Activated CD4-positive, alpha-beta memory T cell treated with anti-CD3 and anti-CD28 coated beads, Interleukin-2, amount 10 ng/mL, durations not matched to agents 7 days and 5 days (primary cell): ENCODE measurements around the gene SYNGR3. TPM values are rescaled to one million over a fixed set of nuclear protein-coding genes. Genes with fewer than 3 reads are reported as not detected.
"Not testable (repeated sequence)": the region's sequence is repeated elsewhere in the genome, so short reads cannot be mapped to it uniquely, and the experiment has no call there.

Source experiments
- CTCF ChIA-PET: fragments of 350-600 bp; sonication (Branson Sonifier 250); formaldehyde crosslinking; loops from one replicate; lab custom pipeline; 2021; ENCODE audit warnings: antibody characterized with exemption, inconsistent platforms; lab: Charles Lee
- POLR2A ChIA-PET: fragments of 350-600 bp; sonication (Branson Sonifier 250); formaldehyde crosslinking; loops from one replicate; lab custom pipeline; 2021; ENCODE audit warnings: antibody characterized with exemption; lab: Charles Lee
- DNase-seq: peaks from one replicate; pipeline ENCODE4 v3.0.0-alpha.2; 2020
- H3K27ac Mint-ChIP-seq: one replicate; pipeline ENCODE4 v1.8.0; 2021; ENCODE audit warnings: mild to moderate bottlenecking, mixed read lengths
- H3K27me3 Mint-ChIP-seq: one replicate; pipeline ENCODE4 v1.8.0; 2021; ENCODE audit warnings: mixed read lengths
- H3K36me3 Mint-ChIP-seq: one replicate; pipeline ENCODE4 v1.8.0; 2021; ENCODE audit warnings: low read depth, mixed read lengths
- H3K4me1 Mint-ChIP-seq: one replicate; pipeline ENCODE4 v1.8.0; 2021; ENCODE audit warnings: mixed read lengths
- H3K4me3 Mint-ChIP-seq: one replicate; pipeline ENCODE4 v1.8.0; 2021; ENCODE audit warnings: mild to moderate bottlenecking, mixed read lengths
- H3K9me3 Mint-ChIP-seq: one replicate; pipeline ENCODE4 v1.8.0; 2021; ENCODE audit warnings: mixed read lengths
- total RNA-seq, 2 experiments: library from RNA; stranded (reverse); gene quantifications; one replicate each; pipeline ENCODE4 v1.2.3, GENCODE V29; 2021

SYNGR3 gene
- total RNA-seq, 2 experiments from 2014 or later: 12.3 to 12.6 TPM

GRCh38 chr16:1962161-1963153 is 27.3 kb upstream of the SYNGR3 start:
- DNase-seq, H3K9me3 Mint-ChIP-seq, H3K27me3 Mint-ChIP-seq: not testable (repeated sequence)
- Mint-ChIP-seq H3K4me3 (peak overlapping the region; percentile 84), H3K27ac (peak overlapping the region; percentile 95), H3K36me3 (peaks cover 53% of the 10 kb centered on the region), H3K4me1 (peaks cover 55% of the 10 kb centered on the region)
- POLR2A ChIA-PET: interaction anchor here (0.9 to 9.7 kb wide), 12 partner anchors 9 to 541 kb away, joined by 3 to 149 read pairs (median 10); partner anchors contain the start of genes EME2, GFER, MRPS34 and MSRB1
- CTCF ChIA-PET: interaction anchor here (1.2 kb wide), 1 partner anchor 42 kb away, joined by 3 read pairs; no protein-coding TSS in a partner anchor

- H3K4me3 Mint-ChIP-seq: peak overlapping the region; percentile 84
- no peaks in the 10 kb centered on the region for H3K27me3 Mint-ChIP-seq
- peaks cover 53% of the 10 kb centered on the region for H3K36me3 Mint-ChIP-seq
- DNase-seq: peak; percentile 58
- ChIA-PET CTCF (interaction anchor here (1.0 to 2.6 kb wide), 5 partner anchors 21 to 177 kb away, joined by 3 to 12 read pairs (median 3); partner anchors contain the start of gene MSRB1), POLR2A (interaction anchor here (0.8 to 9.7 kb wide), 32 partner anchors 7 to 1284 kb away, joined by 3 to 149 read pairs (median 6); partner anchors contain the start of genes ECI1, EME2, FAHD1 and GFER)
- no peaks in the 10 kb centered on the region for H3K9me3 Mint-ChIP-seq
- peaks cover 57% of the 10 kb centered on the region for H3K4me1 Mint-ChIP-seq
- H3K27ac Mint-ChIP-seq: peak overlapping the region; percentile 95
These were observed 25.8 kb upstream of the SYNGR3 start for GRCh38 chr16:1963806-1964505.

- H3K4me1 Mint-ChIP-seq: peaks cover 54% of the 10 kb centered on the region
- H3K36me3 Mint-ChIP-seq: peaks cover 53% of the 10 kb centered on the region
- peak; percentile 99 for DNase-seq
- POLR2A ChIA-PET: interaction anchor here (0.7 to 9.7 kb wide), 32 partner anchors 9 to 1284 kb away, joined by 3 to 149 read pairs (median 6); partner anchors contain the start of genes CHTF18, ECI1, EME2 and FAHD1
- H3K4me3 Mint-ChIP-seq: peak within 1 kb of the TSS; percentile 84
- peak within 1 kb of the TSS; percentile 95 for H3K27ac Mint-ChIP-seq
- CTCF ChIA-PET: interaction anchor here (0.7 to 2.6 kb wide), 5 partner anchors 9 to 182 kb away, joined by 3 to 12 read pairs (median 4); partner anchors contain the start of genes MSRB1, NUBP2 and SPSB3
- H3K9me3 Mint-ChIP-seq: no peaks in the 10 kb centered on the region
- no peaks in the 10 kb centered on the region for H3K27me3 Mint-ChIP-seq
These were observed 25.0 kb upstream of the SYNGR3 start, which contains the start of gene RPS2 for GRCh38 chr16:1964506-1965395. Gene RPS2, minus strand, starts transcription at chr16:1964826. Its CDS starts 201 bp downstream, at chr16:1964625.

- peaks cover 53% of the 10 kb centered on the region for H3K4me1 Mint-ChIP-seq
- CTCF ChIA-PET: interaction anchor here (0.7 to 2.6 kb wide), 5 partner anchors 10 to 183 kb away, joined by 3 to 12 read pairs (median 4); partner anchors contain the start of genes MSRB1, NUBP2 and SPSB3
- H3K27me3 Mint-ChIP-seq: no peaks in the 10 kb centered on the region
- H3K36me3 Mint-ChIP-seq: peaks cover 51% of the 10 kb centered on the region
- peak overlapping the region; percentile 92 for H3K27ac Mint-ChIP-seq
- DNase-seq: no peak
- H3K9me3 Mint-ChIP-seq: no peaks in the 10 kb centered on the region
- POLR2A ChIA-PET: interaction anchor here (0.7 to 9.7 kb wide), 24 partner anchors 8 to 1285 kb away, joined by 3 to 149 read pairs (median 9); partner anchors contain the start of genes CHTF18, EME2, FAHD1 and GFER
- H3K4me3 Mint-ChIP-seq: peak overlapping the region; percentile 84
These were observed 24.3 kb upstream of the SYNGR3 start for GRCh38 chr16:1965396-1966001.

- H3K36me3 Mint-ChIP-seq: peaks cover 43% of the 10 kb centered on the region
- POLR2A ChIA-PET: interaction anchor here (2.2 to 9.7 kb wide), 6 partner anchors 12 to 188 kb away, joined by 11 to 149 read pairs (median 33); partner anchors contain the start of genes GFER, MSRB1, NOXO1 and RPL3L
- H3K27me3 Mint-ChIP-seq: no peaks in the 10 kb centered on the region
- DNase-seq: no peak
- H3K9me3 Mint-ChIP-seq: no peaks in the 10 kb centered on the region
- CTCF ChIA-PET: interaction anchor here (2.2 to 2.6 kb wide), 2 partner anchors 23 to 174 kb away, joined by 10 to 12 read pairs; partner anchors contain the start of gene MSRB1
- peaks cover 51% of the 10 kb centered on the region for H3K4me1 Mint-ChIP-seq
- H3K27ac Mint-ChIP-seq: peak within 1 kb of the TSS; percentile 92
- H3K4me3 Mint-ChIP-seq: peak within 1 kb of the TSS; percentile 84
These were observed 23.3 kb upstream of the SYNGR3 start, which contains the start of gene RNF151 for GRCh38 chr16:1966460-1966859. Gene RNF151, plus strand, starts transcription at chr16:1966856. Its CDS starts 26 bp downstream, at chr16:1966882.

GRCh38 chr16:1968146-1968953 is 21.4 kb upstream of the SYNGR3 start:
- POLR2A ChIA-PET: interaction anchor here (9.7 kb wide), 1 partner anchor 12 kb away, joined by 149 read pairs; the partner anchor contains the start of genes GFER and NOXO1
- H3K27ac Mint-ChIP-seq: no peak overlapping the region
- H3K4me3 Mint-ChIP-seq: no peak overlapping the region
- no peaks in the 10 kb centered on the region for H3K27me3 Mint-ChIP-seq
- H3K9me3 Mint-ChIP-seq: no peaks in the 10 kb centered on the region
- peaks cover 31% of the 10 kb centered on the region for H3K36me3 Mint-ChIP-seq
- H3K4me1 Mint-ChIP-seq: peaks cover 47% of the 10 kb centered on the region
- CTCF ChIA-PET: no interaction called here
- DNase-seq: no peak

- Mint-ChIP-seq H3K27me3 (no peaks in the 10 kb centered on the region), H3K27ac (peak within 1 kb of the TSS; percentile 95), H3K36me3 (peaks cover 22% of the 10 kb centered on the region), H3K4me1 (peaks cover 34% of the 10 kb centered on the region), H3K9me3 (no peaks in the 10 kb centered on the region), H3K4me3 (peak within 1 kb of the TSS; percentile 90)
- DNase-seq: peak; percentile 98
- ChIA-PET CTCF (interaction anchor here (0.7 to 2.3 kb wide), 7 partner anchors 11 to 183 kb away, joined by 3 to 8 read pairs (median 3); partner anchors contain the start of genes GFER and TRAF7), POLR2A (interaction anchor here (0.7 to 3.9 kb wide), 14 partner anchors 9 to 189 kb away, joined by 3 to 48 read pairs (median 5); partner anchors contain the start of genes GFER, MSRB1, NDUFB10 and NOXO1)
These were observed 17.8 kb upstream of the SYNGR3 start, which contains the start of gene TBL3 for GRCh38 chr16:1971796-1972489. Gene TBL3, plus strand, starts transcription at chr16:1972053. Its CDS starts 112 bp downstream, at chr16:1972165.

- H3K27me3 Mint-ChIP-seq: no peaks in the 10 kb centered on the region
- peak overlapping the region; percentile 90 for H3K4me3 Mint-ChIP-seq
- POLR2A ChIA-PET: interaction anchor here (0.7 to 3.9 kb wide), 10 partner anchors 8 to 190 kb away, joined by 3 to 48 read pairs (median 6); partner anchors contain the start of genes GFER, NDUFB10, NOXO1 and NUBP2
- peaks cover 20% of the 10 kb centered on the region for H3K36me3 Mint-ChIP-seq
- H3K4me1 Mint-ChIP-seq: peaks cover 31% of the 10 kb centered on the region
- DNase-seq: peak; percentile 28
- H3K27ac Mint-ChIP-seq: peak overlapping the region; percentile 95
- CTCF ChIA-PET: interaction anchor here (0.8 to 2.3 kb wide), 2 partner anchors 32 to 168 kb away, joined by 3 to 8 read pairs; no protein-coding TSS in a partner anchor
- no peaks in the 10 kb centered on the region for H3K9me3 Mint-ChIP-seq
These were observed 17.3 kb upstream of the SYNGR3 start for GRCh38 chr16:1972490-1972877.

GRCh38 chr16:1973461-1974156 is 16.2 kb upstream of the SYNGR3 start:
- no peak for DNase-seq
- Mint-ChIP-seq H3K27me3 (no peaks in the 10 kb centered on the region), H3K4me3 (no peak overlapping the region), H3K27ac (no peak overlapping the region), H3K4me1 (peaks cover 29% of the 10 kb centered on the region), H3K36me3 (peaks cover 23% of the 10 kb centered on the region), H3K9me3 (no peaks in the 10 kb centered on the region)
- ChIA-PET POLR2A (interaction anchor here (0.8 to 3.9 kb wide), 3 partner anchors 9 to 11 kb away, joined by 3 to 47 read pairs (median 8); partner anchors contain the start of genes GFER and RPS2), CTCF (no interaction called here)
